GM12874 (cell line): ENCODE results near the gene PRODH2.

Experiments used
- TF ChIP-seq, protein P1 (sequence below): IDR thresholded peaks from 2 replicates; pipeline ENCODE4 v1.5.1; 2011; ENCODE audit warnings: low read depth, mild to moderate bottlenecking, control low read depth, low read length, moderate library complexity; ENCODE audit not compliant: insufficient read depth

PRODH2 gene

DNA sequence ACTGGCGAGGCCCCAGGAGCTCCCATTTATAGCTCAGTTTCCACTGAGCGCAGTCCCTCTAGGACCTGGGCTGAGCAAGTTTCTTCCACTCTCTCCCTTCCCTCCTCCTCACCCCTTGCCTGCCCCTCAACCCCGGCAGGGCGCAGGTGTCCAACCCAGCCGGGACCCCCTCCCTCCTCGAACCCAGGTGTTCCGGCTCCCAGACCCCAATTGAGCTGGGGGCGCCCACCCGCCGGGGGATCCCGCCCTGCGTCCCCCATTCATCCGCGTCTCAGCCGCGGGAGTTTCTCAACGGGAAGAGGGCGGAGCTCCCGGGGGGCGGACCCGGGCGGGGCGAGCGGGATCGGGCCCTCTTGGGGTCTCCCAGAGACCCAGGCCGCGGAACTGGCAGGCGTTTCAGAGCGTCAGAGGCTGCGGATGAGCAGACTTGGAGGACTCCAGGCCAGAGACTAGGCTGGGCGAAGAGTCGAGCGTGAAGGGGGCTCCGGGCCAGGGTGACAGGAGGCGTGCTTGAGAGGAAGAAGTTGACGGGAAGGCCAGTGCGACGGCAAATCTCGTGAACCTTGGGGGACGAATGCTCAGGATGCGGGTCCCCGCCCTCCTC, 44.0 kb upstream of the PRODH2 start, which contains the start of gene KIRREL2:
TSS of gene KIRREL2 (plus strand) at position 366 of the 604 bp plus-strand sequence. CDS start at position 575, 209 bp downstream.
- TF ChIP-seq, protein P1, sequence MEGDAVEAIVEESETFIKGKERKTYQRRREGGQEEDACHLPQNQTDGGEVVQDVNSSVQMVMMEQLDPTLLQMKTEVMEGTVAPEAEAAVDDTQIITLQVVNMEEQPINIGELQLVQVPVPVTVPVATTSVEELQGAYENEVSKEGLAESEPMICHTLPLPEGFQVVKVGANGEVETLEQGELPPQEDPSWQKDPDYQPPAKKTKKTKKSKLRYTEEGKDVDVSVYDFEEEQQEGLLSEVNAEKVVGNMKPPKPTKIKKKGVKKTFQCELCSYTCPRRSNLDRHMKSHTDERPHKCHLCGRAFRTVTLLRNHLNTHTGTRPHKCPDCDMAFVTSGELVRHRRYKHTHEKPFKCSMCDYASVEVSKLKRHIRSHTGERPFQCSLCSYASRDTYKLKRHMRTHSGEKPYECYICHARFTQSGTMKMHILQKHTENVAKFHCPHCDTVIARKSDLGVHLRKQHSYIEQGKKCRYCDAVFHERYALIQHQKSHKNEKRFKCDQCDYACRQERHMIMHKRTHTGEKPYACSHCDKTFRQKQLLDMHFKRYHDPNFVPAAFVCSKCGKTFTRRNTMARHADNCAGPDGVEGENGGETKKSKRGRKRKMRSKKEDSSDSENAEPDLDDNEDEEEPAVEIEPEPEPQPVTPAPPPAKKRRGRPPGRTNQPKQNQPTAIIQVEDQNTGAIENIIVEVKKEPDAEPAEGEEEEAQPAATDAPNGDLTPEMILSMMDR: no peak

DNA sequence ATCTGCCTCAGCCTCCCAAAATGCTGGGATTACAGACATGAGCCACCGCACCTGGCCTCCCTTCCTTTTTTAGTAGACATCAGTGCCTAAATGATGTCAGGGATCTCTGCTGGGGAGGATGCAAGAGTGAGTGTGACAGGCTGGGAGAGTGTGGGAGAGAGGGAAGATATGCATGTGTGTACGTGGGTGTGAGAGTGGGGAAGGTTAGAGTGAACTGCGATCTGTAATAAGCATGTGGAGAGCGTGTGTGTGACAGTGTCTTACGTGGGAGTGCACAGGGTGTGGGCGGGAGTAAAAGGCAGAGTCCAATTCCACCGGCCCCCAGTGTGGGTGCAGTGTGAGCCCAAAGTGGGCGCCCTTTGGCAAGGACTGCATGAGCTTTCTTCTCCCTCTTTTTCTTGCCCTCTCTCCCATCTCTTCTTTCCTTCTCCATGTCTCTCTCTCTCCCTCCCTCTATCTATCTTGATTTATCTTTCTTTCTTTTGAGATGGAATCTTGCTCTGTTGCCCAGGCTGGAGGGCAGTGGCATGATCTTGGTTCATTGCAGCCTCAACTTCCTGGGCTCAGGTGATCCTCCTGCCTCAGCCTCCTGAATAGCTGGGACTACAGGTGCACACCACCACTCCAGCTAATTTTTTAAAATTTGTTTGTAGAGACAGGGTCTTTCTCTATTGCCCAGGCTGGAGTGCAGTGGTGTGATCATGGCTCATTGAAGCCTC, 40.6 kb upstream of the PRODH2 start:
- TF ChIP-seq, protein P1: no peak

DNA sequence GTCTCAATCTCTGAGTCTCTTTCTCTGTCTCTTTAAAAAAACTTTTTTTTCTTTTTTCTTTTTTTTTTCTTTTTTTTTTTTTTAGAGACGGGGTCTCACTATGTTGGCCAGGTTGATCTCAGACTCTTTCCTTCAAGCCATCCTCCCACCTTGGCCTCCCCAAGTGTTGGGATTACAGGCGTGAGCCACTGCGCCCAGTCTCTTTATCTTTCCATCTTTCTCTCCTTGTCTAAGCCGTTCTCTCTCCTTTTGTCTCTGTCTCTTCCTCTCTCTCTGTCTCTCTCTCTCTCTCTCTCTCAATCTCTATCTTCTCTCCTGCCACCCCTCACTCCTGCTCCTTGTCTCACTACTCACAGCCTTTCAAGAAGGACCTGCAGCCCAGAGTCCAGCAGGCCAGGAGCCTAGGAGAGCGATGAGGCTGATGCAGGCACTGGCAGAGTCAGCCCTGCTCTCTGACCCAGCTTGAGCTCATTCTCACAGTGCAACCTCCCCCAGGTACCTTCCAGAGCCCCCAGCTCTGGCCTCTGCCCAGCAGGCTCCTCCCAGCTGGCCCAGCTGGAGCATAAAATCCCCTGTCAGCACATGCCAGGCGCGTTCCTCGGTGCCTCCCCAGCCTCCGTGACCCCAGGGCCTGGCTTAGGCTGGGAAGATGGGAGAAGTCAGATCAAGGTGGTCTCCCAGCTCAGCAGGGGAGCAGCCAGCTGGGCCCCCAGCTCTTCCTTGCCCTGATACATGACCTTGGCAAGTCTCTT, 39.6 kb upstream of the PRODH2 start, which contains the start of gene NPHS1:
TSS of gene NPHS1 (minus strand) at position 476 of the 752 bp plus-strand sequence. CDS start 667 bp downstream, outside the sequence.
- TF ChIP-seq, protein P1: no peak

DNA sequence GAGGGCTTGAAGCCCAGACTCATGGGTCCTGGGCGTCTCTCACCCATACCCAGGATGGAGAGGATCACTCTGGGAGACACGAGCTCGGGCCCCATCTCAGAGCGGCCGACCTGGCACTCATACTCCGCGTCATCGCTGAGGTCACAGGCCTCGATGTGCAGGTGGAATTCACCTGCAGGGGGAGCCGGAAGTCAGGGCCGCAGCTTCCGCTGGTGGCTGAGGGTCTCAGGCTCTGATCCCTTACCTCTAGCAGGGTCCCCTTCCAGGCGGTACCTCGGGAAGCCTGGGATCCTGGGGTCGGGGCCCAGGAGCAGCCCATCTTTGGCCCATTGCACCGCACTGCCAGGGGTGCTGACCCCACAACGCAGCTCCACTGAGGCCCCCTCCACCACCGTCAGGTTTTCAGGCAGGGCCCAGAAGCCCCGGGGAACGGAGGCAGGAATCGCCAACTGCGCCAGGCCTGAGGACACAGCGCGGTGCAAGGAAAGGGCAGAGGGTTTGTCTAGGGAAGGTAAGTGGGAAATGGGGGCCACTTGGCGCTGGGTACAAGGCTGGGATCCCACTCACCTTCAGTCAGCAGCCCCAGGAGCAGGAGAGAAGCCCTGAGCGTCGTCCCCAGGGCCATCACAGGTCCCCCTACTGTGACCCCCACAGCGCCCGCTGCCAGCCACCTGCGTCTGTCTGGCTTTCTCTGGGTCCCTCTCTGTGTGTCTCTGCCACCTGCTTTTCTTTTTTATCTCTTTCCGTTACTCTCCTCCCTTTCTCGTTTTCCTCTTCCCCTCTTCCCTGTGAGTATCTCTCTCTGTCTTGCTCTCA, 38.8 kb upstream of the PRODH2 start:
- TF ChIP-seq, protein P1: 0 out of 2 replicates have a peak, but pooled peaks have one; percentile 12

DNA sequence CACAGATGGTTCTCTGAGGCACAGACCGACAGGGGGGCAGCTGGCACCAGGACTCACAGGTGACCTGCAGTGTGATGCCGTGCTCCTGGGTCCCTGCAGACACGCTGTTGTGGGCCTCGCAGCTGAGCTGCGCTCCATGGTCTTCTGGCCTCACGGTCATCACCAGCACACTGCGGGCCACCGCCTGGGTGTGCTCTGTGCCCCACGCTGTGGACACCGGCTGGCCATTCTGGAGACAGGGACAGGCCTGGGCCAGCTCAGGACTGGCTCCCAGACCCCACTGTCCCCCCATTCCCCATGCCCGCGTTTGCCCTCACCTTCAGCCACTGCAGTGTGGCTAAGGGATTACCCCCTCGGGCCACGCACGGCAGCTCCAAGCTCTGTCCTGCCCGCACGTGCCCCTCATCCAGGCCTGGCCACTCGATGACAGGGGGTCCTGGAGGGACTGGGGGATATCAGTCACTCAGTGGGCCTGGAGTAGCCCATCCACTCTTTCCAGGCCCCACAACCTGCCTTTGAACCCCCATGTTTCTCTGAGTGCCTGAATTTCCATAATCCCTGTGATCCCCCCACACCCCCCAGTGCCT, 36.4 kb upstream of the PRODH2 start:
- TF ChIP-seq, protein P1: no peak

DNA sequence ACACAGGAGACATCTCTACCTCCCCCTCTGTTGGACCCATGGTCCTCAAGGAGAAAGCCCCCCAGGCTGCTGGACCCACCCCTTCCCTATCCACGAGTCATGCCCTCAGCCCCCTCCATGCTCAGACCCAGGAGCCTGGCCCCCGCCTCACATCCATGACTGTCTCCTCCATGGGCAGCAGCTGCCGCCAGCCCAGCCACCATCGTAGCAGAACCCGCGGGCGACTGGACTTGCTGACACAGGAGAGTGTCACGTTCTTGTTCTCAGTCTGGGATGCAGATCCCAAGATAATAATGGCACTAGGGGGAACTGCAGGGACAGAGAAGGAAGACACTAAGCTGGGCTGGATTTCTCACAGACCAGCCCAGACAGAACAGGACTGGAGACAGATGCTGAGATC, 35.8 kb upstream of the PRODH2 start:
- TF ChIP-seq, protein P1: no peak
